Endometrial microvascular endothelial cells (primary cell): ENCODE data around the gene CHD9. TPM values are rescaled to one million over a fixed set of nuclear protein-coding genes. Genes with fewer than 3 reads are reported as not detected.

Experiments
- in situ Hi-C: cut with HindIII; loops from 2 replicates; pipeline ENCODE4 v1.10.0; 2017; ENCODE audit warnings: low sequenced_read_pairs, low pct_unique_long_range_greater_than_20kb; ENCODE audit errors: inconsistent ontology term
- total RNA-seq: library from RNA; depleted of rRNA; stranded (reverse); fragments of >200 nt; gene quantifications from one replicate; pipeline ENCODE4 v1.2.3, GENCODE V29; 2015; ENCODE audit errors: inconsistent ontology term

Gene CHD9
- total RNA-seq, 1 donor from 2014 or later, result 16.4 TPM

- in situ Hi-C loops, result no loop called here
Observed at GRCh38 chr16:53115047-53115446, 60.3 kb downstream of the CHD9 start.

DNA sequence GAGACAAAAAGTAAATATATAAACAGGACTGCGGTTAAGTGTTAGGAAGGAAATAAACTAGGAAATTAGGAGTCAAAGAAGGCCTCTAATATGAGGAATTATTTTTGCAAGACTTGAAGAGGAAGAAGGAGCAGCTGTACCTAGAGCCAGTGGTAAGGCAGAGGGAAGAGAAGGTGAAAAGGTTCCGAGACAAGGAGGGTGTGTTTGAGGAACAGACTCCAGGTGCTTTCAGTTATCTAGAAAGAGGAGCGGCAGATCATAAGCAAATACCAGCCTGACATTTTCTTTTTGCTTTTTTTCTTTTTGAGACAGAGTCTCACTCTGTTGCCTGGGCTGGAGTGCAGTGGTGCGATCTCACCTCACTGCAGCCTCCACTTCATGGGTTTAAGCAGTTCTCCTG lies 61.0 kb downstream of the CHD9 start:
- in situ Hi-C loops, result no loop called here

- in situ Hi-C loops, result no loop called here
Observed at GRCh38 chr16:53121043-53121620, 66.3 kb downstream of the CHD9 start.

DNA sequence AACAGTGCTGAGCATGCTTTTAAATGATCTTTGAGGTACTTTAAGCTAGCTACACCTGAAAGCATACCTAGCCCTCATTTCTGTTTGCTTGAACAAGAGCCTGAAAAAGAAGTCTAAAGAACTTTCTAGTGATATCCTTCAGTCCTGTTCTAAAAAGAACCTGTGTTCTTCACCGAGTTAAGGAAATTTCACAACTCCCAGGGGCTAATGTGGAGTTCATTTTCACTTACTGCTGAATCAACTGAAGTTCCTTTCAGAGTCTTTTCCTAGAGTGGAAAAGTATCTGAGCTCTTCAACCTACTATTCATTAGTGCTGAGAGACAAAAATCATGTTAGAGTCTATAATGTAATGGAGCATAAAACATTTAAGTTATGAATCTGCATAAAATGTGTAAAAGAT lies 66.9 kb downstream of the CHD9 start:
- in situ Hi-C loops, result no loop called here

GRCh38 chr16:53123747-53124146 lies 69.0 kb downstream of the CHD9 start:
- in situ Hi-C loops, result no loop called here

DNA sequence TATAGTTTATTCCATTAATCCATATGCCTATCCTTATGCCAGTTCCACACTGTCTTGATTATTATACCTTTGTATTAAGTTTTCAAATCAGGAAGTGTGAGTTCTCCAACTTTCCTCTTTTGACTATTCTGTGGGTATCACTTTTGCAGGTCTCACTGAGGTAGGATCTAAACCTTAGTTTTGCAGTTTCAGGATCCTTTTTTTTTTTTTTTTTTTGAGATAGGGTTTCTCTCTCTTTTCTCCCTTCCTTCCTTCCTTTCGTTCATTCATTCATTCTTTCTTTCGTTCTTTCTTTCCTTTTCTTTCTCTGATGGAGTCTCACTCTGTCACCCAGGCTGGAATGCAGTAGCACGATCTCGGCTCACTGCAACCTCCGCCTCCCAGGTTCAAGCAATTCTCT lies 71.6 kb downstream of the CHD9 start:
- in situ Hi-C loops, result no loop called here

GRCh38 chr16:53129281-53130158 lies 74.7 kb downstream of the CHD9 start:
- in situ Hi-C loops, result no loop called here

DNA sequence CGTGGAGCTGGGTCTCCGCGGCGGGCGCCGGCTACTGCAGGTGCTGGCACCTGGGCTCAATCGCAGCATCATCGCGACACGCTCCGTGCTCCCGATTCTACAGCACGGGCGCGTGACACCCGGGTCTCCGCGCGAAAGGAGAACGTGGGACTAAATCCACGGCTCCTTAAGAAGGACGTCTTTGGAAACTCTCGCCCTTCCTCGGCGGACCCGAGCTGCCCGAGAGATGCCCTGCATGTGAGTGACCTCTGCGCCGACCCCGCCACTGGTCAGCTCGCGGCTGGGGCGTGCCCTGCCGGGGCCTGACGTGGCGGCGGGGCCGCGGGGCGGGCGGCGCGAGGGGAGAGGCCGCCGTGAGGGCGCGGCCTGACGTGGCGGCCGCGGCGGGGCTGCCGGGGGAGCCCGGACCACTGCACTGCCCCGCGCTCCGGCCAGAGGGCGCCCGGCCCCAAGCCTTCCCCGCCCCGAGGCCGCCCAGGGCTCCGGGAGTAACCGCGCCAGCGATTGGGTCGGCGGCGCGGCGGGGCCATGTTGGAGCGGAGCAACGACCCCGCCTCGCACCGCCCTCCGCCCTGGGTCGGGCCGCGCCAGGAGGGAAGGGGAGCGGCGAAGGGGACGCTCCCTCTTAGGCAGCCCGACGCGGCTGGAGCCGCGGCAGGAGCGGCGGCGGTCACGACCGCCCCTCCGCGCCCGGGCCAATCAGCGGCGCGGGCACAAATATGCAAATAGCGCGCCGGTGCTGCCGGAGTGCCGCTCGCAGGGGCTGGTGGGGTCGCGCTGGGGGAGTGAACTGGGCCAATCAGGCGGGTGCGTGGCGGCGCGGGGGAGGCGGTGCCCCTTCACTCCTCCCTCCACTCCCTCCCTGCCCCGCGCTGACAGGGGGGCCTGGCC lies 75.6 kb downstream of the CHD9 start:
- in situ Hi-C loops, result no loop called here

DNA sequence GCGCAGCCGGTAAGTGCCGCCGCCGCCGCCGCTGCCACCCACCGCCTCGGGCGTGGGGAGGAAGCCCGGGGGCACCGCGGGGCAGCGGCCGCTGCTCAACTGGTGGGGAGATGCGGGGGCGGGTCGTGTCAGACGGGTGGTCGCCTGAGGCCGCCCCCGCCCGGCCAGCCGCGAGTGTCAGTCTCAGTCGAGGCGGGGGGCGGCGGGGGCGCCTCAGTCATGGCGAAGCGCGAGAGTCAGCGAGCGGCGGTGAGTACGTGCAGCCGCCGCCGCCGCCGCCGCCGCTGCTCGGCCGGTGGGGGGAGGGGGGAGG lies 76.2 kb downstream of the CHD9 start:
- in situ Hi-C loops, result no loop called here

DNA sequence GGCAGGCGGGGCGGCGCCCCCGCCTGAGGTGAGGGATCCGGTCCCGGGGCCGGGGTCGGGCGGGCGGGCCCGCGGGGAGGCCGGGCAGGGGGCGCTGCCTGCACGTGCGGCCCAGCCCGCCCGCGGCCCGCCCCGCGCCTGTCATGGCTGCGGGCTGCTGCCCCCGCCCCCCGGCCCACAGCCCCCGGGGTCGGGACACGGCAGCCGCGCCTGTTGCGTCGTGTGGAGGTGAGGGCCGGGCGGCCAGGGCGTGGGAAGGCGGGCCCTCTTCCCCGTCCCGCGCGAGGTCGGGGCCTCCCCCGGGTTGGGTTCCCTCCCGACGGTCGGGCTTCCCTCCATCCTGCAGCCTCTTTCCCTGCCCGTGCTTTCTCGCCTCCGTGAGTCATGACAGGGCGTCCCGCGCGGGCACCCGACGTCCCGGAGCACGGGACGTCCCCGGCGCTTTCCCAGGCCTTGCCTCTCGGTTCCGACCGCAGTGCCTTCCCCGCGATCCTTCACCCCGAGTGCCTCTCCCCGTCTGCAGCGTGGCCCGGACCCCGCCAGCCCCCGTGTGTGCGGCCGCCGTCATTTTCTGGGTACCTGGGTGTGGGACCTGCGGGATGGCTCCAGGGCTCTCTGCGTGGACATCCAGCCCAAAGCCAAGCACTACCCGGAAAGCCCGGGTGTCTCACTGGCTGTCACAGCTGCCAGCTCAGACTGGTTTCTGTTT lies 76.7 kb downstream of the CHD9 start:
- in situ Hi-C loops, result no loop called here

DNA sequence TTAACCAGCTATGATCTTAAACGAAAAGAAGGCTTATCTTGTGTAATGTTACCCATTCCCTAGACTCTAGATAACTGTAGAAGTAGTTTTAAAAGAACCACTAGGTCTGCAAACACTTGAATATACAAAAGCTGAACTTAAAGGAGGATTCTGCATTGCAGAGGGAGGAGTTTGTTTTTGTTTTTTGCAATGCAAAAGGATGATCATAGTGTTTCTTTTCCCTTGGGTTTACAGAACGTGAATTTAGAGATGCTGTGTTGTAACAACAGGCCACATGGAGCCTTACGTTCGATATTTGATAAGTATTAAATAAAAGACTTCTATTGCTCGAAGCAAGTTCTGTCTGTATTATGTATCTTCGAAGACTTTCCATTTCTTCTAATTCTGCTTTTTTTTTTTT lies 77.6 kb downstream of the CHD9 start:
- in situ Hi-C loops, result no loop called here

- in situ Hi-C loops, result no loop called here
Observed at GRCh38 chr16:53135329-53135728, 80.5 kb downstream of the CHD9 start.

DNA sequence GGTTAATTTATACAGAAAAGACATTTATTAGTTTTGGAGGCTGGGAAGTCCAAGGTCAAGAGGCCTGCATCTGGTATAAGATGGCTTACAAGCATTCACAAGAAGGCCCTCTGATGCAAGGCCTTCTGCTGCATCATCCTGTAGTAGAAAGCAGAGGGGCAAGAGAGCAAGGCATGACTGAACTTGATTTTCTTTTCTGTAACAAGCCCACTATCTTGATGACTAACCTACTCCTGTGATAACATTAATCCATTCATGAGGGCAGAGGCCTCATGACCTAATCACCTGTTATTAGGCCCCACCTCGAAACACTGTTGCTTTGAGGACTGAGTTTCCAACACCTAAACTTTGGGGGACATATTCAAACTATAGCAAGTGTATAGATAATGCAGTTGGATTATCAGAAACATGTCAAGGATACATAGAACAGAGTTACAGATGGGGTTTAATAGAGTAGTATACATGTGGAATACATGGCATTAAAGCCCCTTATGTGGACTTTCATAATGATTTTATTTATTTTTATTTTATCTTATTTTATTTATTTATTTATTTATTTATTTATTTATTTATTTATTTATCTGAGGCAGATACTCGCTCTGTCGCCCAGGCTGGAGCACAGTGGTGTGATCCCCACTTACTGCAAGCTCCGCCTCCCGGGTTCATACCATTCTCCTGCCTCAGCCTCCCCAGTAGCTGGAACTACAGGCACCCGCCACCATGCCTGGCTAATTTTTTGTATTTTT lies 88.2 kb downstream of the CHD9 start:
- in situ Hi-C loops, result no loop called here

DNA sequence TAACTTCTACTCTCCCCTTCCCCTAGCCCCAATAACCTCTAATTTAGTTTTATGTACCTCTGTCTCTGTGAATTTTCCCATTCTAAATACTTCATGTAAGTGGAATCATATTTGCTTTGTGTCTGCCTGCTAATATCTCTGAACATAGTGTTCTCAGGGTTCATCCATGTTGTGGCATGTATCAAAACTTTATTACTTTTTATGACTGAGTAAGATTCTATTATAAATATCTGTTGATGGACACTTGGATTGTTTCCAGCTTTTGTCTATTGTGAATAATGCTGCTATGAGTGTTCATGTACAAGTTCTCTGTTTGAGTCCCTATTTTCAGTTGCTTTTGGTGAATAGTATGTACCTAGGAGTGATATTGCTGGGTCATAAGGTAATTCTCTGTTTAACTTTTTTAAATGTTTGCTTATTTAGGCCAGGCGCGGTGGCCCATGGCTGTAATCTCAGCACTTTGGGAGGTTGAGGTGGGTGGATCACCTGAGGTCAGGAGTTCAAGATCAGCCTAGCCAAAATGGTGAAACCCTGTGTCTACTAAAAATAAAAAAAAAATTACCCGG lies 92.8 kb downstream of the CHD9 start:
- in situ Hi-C loops, result no loop called here

GRCh38 chr16:53150769-53151168 lies 96.0 kb downstream of the CHD9 start:
- in situ Hi-C loops, result no loop called here

GRCh38 chr16:53152329-53152728 lies 97.5 kb downstream of the CHD9 start:
- in situ Hi-C loops, result no loop called here

GRCh38 chr16:53153130-53153529 lies 98.3 kb downstream of the CHD9 start:
- in situ Hi-C loops, result no loop called here

DNA sequence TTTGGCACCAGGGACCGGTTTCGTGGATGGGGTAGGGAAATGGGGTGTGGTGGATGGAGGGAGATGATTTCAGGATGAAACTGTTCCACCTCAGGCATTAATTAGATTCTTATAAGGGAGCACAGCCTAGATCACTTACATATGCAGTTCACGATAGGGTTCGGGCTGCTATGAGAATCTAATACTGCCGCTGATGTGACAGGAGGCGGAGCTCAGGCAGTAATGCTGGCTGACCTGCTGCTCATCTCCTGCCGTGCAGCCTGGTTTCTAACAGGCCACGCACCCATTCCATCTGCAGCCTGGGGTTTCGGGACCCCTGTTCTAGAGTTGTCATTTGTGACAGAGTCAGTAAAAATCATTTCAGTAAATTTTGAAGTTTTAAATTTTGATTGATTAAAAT lies 99.7 kb downstream of the CHD9 start:
- in situ Hi-C loops, result no loop called here
